ENCODE results near the gene TENM4.
A peak's percentile ranks its signal among the peaks of the same experiment; 100 is the strongest.

Gene TENM4

GRCh38 chr11:79331203-79331901 lies 109.5 kb downstream of the TENM4 start:
- in situ Hi-C loops (cut with HindIII; ENCODE audit: low pct_ligation_motif_present, low pct_unique_long_range_greater_than_20kb, low sequenced_read_pairs) = no loop called here
- DNase-seq = no peak

- in situ Hi-C loops (cut with HindIII; ENCODE audit: low pct_ligation_motif_present, low pct_unique_long_range_greater_than_20kb, low sequenced_read_pairs) = no loop called here
- no peak for DNase-seq
Observed at GRCh38 chr11:79330651-79331050, 110.2 kb downstream of the TENM4 start.

- in situ Hi-C loops (cut with HindIII; ENCODE audit: low pct_ligation_motif_present, low pct_unique_long_range_greater_than_20kb, low sequenced_read_pairs) = no loop called here
- DNase-seq = no peak
Observed at GRCh38 chr11:79329561-79329960, 111.3 kb downstream of the TENM4 start.

GRCh38 chr11:79328402-79328801 lies 112.4 kb downstream of the TENM4 start:
- in situ Hi-C loops (cut with HindIII; ENCODE audit: low pct_ligation_motif_present, low pct_unique_long_range_greater_than_20kb, low sequenced_read_pairs) = no loop called here
- DNase-seq = no peak

- in situ Hi-C loops (cut with HindIII; ENCODE audit: low pct_ligation_motif_present, low pct_unique_long_range_greater_than_20kb, low sequenced_read_pairs) = no loop called here
- DNase-seq = no peak
Observed at GRCh38 chr11:79325851-79326250, 115.0 kb downstream of the TENM4 start.

- no peak for DNase-seq
- in situ Hi-C loops (cut with HindIII; ENCODE audit: low pct_ligation_motif_present, low pct_unique_long_range_greater_than_20kb, low sequenced_read_pairs) = no loop called here
Observed at GRCh38 chr11:79321263-79321662, 119.6 kb downstream of the TENM4 start.

GRCh38 chr11:79314906-79315689 lies 125.7 kb downstream of the TENM4 start:
- in situ Hi-C loops (cut with HindIII; ENCODE audit: low pct_ligation_motif_present, low pct_unique_long_range_greater_than_20kb, low sequenced_read_pairs) = no loop called here
- DNase-seq = peak; percentile 3

GRCh38 chr11:79313530-79313913 lies 127.3 kb downstream of the TENM4 start:
- no peak for DNase-seq
- in situ Hi-C loops (cut with HindIII; ENCODE audit: low pct_ligation_motif_present, low pct_unique_long_range_greater_than_20kb, low sequenced_read_pairs) = no loop called here

- in situ Hi-C loops (cut with HindIII; ENCODE audit: low pct_ligation_motif_present, low pct_unique_long_range_greater_than_20kb, low sequenced_read_pairs) = no loop called here
- DNase-seq = no peak
Observed at GRCh38 chr11:79312617-79313529, 128.0 kb downstream of the TENM4 start.

- in situ Hi-C loops (cut with HindIII; ENCODE audit: low pct_ligation_motif_present, low pct_unique_long_range_greater_than_20kb, low sequenced_read_pairs) = no loop called here
- DNase-seq = no peak
Observed at GRCh38 chr11:79311461-79311860, 129.4 kb downstream of the TENM4 start.

GRCh38 chr11:79309407-79309806 lies 131.4 kb downstream of the TENM4 start:
- no peak for DNase-seq
- in situ Hi-C loops (cut with HindIII; ENCODE audit: low pct_ligation_motif_present, low pct_unique_long_range_greater_than_20kb, low sequenced_read_pairs) = no loop called here

GRCh38 chr11:79308429-79308828 lies 132.4 kb downstream of the TENM4 start:
- no peak for DNase-seq
- in situ Hi-C loops (cut with HindIII; ENCODE audit: low pct_ligation_motif_present, low pct_unique_long_range_greater_than_20kb, low sequenced_read_pairs) = no loop called here

- no peak for DNase-seq
- in situ Hi-C loops (cut with HindIII; ENCODE audit: low pct_ligation_motif_present, low pct_unique_long_range_greater_than_20kb, low sequenced_read_pairs) = no loop called here
Observed at GRCh38 chr11:79304599-79305212, 136.1 kb downstream of the TENM4 start.

- in situ Hi-C loops (cut with HindIII; ENCODE audit: low pct_ligation_motif_present, low pct_unique_long_range_greater_than_20kb, low sequenced_read_pairs) = no loop called here
- no peak for DNase-seq
Observed at GRCh38 chr11:79296141-79296540, 144.7 kb downstream of the TENM4 start.

GRCh38 chr11:79294845-79295731 lies 145.7 kb downstream of the TENM4 start:
- in situ Hi-C loops (cut with HindIII; ENCODE audit: low pct_ligation_motif_present, low pct_unique_long_range_greater_than_20kb, low sequenced_read_pairs) = no loop called here
- DNase-seq = no peak

GRCh38 chr11:79291948-79292347 lies 148.9 kb downstream of the TENM4 start:
- no peak for DNase-seq
- in situ Hi-C loops (cut with HindIII; ENCODE audit: low pct_ligation_motif_present, low pct_unique_long_range_greater_than_20kb, low sequenced_read_pairs) = no loop called here

GRCh38 chr11:79290761-79291160 lies 150.1 kb downstream of the TENM4 start:
- in situ Hi-C loops (cut with HindIII; ENCODE audit: low pct_ligation_motif_present, low pct_unique_long_range_greater_than_20kb, low sequenced_read_pairs) = no loop called here
- no peak for DNase-seq

- in situ Hi-C loops (cut with HindIII; ENCODE audit: low pct_ligation_motif_present, low pct_unique_long_range_greater_than_20kb, low sequenced_read_pairs) = no loop called here
- no peak for DNase-seq
Observed at GRCh38 chr11:79287952-79288351, 152.9 kb downstream of the TENM4 start.

All from ACHN (cell line).